Activated CD4-positive, alpha-beta memory T cell treated with anti-CD3 and anti-CD28 coated beads, Interleukin-2, amount 10 ng/mL, durations not matched to agents 7 days and 5 days (primary cell): ENCODE measurements around the gene PLPPR5. TPM values are rescaled to one million over a fixed set of nuclear protein-coding genes. Genes with fewer than 3 reads are reported as not detected.

Experiments
- CTCF ChIA-PET: fragments of 350-600 bp; sonication (Branson Sonifier 250); formaldehyde crosslinking; loops from one replicate; lab custom pipeline; 2021; ENCODE audit warnings: antibody characterized with exemption, inconsistent platforms; lab: Charles Lee
- POLR2A ChIA-PET: fragments of 350-600 bp; sonication (Branson Sonifier 250); formaldehyde crosslinking; loops from one replicate; lab custom pipeline; 2021; ENCODE audit warnings: antibody characterized with exemption; lab: Charles Lee
- DNase-seq: peaks from one replicate; pipeline ENCODE4 v3.0.0-alpha.2; 2020
- H3K27ac Mint-ChIP-seq: one replicate; pipeline ENCODE4 v1.8.0; 2021; ENCODE audit warnings: mild to moderate bottlenecking, mixed read lengths
- H3K27me3 Mint-ChIP-seq: one replicate; pipeline ENCODE4 v1.8.0; 2021; ENCODE audit warnings: mixed read lengths
- H3K36me3 Mint-ChIP-seq: one replicate; pipeline ENCODE4 v1.8.0; 2021; ENCODE audit warnings: low read depth, mixed read lengths
- H3K4me1 Mint-ChIP-seq: one replicate; pipeline ENCODE4 v1.8.0; 2021; ENCODE audit warnings: mixed read lengths
- H3K4me3 Mint-ChIP-seq: one replicate; pipeline ENCODE4 v1.8.0; 2021; ENCODE audit warnings: mild to moderate bottlenecking, mixed read lengths
- H3K9me3 Mint-ChIP-seq: one replicate; pipeline ENCODE4 v1.8.0; 2021; ENCODE audit warnings: mixed read lengths
- total RNA-seq, 2 experiments: library from RNA; stranded (reverse); gene quantifications; one replicate each; pipeline ENCODE4 v1.2.3, GENCODE V29; 2021

PLPPR5 gene
- total RNA-seq, 2 experiments from 2014 or later: not detected

GRCh38 chr1:98854137-98854536 is 150.5 kb downstream of the PLPPR5 start:
- ChIA-PET POLR2A (no interaction called here), CTCF (no interaction called here)
- H3K4me1 Mint-ChIP-seq: no peaks in the 10 kb centered on the region
- H3K27ac Mint-ChIP-seq: no peak overlapping the region
- H3K4me3 Mint-ChIP-seq: no peak overlapping the region
- DNase-seq: no peak
- no peaks in the 10 kb centered on the region for H3K27me3 Mint-ChIP-seq
- H3K9me3 Mint-ChIP-seq: no peaks in the 10 kb centered on the region
- no peaks in the 10 kb centered on the region for H3K36me3 Mint-ChIP-seq

- ChIA-PET POLR2A (no interaction called here), CTCF (no interaction called here)
- Mint-ChIP-seq H3K27me3 (no peaks in the 10 kb centered on the region), H3K36me3 (no peaks in the 10 kb centered on the region), H3K4me3 (no peak overlapping the region), H3K9me3 (no peaks in the 10 kb centered on the region), H3K27ac (no peak overlapping the region), H3K4me1 (no peaks in the 10 kb centered on the region)
- no peak for DNase-seq
These were observed 154.6 kb downstream of the PLPPR5 start for GRCh38 chr1:98849969-98850636.

- CTCF ChIA-PET: no interaction called here
- no peaks in the 10 kb centered on the region for H3K36me3 Mint-ChIP-seq
These were observed 162.4 kb downstream of the PLPPR5 start for GRCh38 chr1:98842241-98842640.

More at GRCh38 chr1:98842241-98842640, 162.4 kb downstream of the PLPPR5 start:
- Mint-ChIP-seq H3K27ac (no peak overlapping the region), H3K4me3 (no peak overlapping the region), H3K4me1 (no peaks in the 10 kb centered on the region), H3K27me3 (no peaks in the 10 kb centered on the region), H3K9me3 (no peaks in the 10 kb centered on the region)
- no peak for DNase-seq
- POLR2A ChIA-PET: no interaction called here
